Adrenal gland (tissue), 5 donors: Measurements from ENCODE around the gene SIGLEC7.

Experiments
- CTCF ChIP-seq, 6 experiments: fragments of 450-650 bp in 4 of 6; fragments of 200-600 bp in 2 of 6; sonication (generic) in 1 of 6; IDR thresholded peaks; 1 replicate in 5 of 6; 2 replicates in 1 of 6; pipeline versions ENCODE4 v1.5.1 to v1.8.0; 2016 to 2021; ENCODE audit warnings: antibody characterized with exemption in 6 of 6, mild to moderate bottlenecking in 2 of 6, moderate library complexity in 1 of 6
- POLR2A ChIP-seq, 2 donors: fragments of 450-650 bp; IDR thresholded peaks; one replicate each; pipeline ENCODE4 v1.6.1; 2017; ENCODE audit warnings: antibody characterized with exemption in 2 of 2, mild to moderate bottlenecking in 2 of 2, moderate library complexity in 1 of 2
- donor health status: DM: no; HTN: no; CAD: no.

- no peak for TF ChIP-seq CTCF (IDR thresholded peaks at IDR 0.05)
- no peak for TF ChIP-seq POLR2A (IDR thresholded peaks at IDR 0.05)
Observed at GRCh38 chr19:51124216-51124615, 17.9 kb upstream of the SIGLEC7 start.
